NB4 (cell line): ENCODE results near the gene HDAC3.

Experiments used
- DNase-seq: peaks from one replicate; pipeline ENCODE4 v3.0.0; 2010; ENCODE audit warnings: low read depth
- H3K4me3 ChIP-seq: one replicate; pipeline ENCODE4 v1.5.1; 2011; ENCODE audit warnings: mild to moderate bottlenecking, low read depth, low read length, moderate library complexity
- CTCF ChIP-seq: IDR thresholded peaks from one replicate; pipeline ENCODE4 v1.5.1; 2012; ENCODE audit warnings: low read depth, low read length
- MAX ChIP-seq: IDR thresholded peaks from 2 replicates; pipeline ENCODE4 v1.6.1; 2011; ENCODE audit warnings: low read depth, low read length
- MYC ChIP-seq: IDR thresholded peaks from 2 replicates; pipeline ENCODE4 v1.6.1; 2011; ENCODE audit warnings: low read depth, low read length
- POLR2A ChIP-seq: IDR thresholded peaks from 2 replicates; pipeline ENCODE4 v1.6.1; 2011; ENCODE audit warnings: mild to moderate bottlenecking; ENCODE audit not compliant: insufficient read length; ENCODE audit errors: extremely low read depth

Gene HDAC3

DNA sequence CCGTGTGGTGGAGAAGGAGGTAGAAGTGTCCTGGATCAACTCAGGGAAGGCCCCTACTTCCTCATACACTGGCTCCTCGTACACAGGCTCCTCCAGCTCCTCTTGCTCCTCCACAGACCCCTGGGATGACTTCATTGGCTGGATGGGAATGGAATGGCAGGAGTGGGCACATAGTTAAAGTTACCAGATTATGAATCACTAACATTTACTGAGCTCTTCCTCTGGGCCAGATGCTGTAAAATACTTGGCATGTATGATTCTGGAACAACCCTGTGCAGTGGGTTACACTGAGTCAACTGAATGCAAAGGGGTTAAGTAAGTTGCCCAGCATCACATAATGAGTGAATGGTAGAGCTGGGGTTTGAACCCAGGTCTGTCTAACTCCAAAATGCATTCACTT, 17.6 kb upstream of the HDAC3 start:
- H3K4me3 ChIP-seq: no peak overlapping the region
- DNase-seq: no peak
- no peak for TF ChIP-seq POLR2A
- TF ChIP-seq MYC: no peak
- no peak for TF ChIP-seq MAX
- TF ChIP-seq CTCF: no peak

GRCh38 chr5:141651728-141652105, 15.1 kb upstream of the HDAC3 start:
- peak overlapping the region; percentile 32 for H3K4me3 ChIP-seq
- no peak for DNase-seq
- TF ChIP-seq CTCF (no peak), MYC (no peak), POLR2A (no peak), MAX (no peak)

DNA sequence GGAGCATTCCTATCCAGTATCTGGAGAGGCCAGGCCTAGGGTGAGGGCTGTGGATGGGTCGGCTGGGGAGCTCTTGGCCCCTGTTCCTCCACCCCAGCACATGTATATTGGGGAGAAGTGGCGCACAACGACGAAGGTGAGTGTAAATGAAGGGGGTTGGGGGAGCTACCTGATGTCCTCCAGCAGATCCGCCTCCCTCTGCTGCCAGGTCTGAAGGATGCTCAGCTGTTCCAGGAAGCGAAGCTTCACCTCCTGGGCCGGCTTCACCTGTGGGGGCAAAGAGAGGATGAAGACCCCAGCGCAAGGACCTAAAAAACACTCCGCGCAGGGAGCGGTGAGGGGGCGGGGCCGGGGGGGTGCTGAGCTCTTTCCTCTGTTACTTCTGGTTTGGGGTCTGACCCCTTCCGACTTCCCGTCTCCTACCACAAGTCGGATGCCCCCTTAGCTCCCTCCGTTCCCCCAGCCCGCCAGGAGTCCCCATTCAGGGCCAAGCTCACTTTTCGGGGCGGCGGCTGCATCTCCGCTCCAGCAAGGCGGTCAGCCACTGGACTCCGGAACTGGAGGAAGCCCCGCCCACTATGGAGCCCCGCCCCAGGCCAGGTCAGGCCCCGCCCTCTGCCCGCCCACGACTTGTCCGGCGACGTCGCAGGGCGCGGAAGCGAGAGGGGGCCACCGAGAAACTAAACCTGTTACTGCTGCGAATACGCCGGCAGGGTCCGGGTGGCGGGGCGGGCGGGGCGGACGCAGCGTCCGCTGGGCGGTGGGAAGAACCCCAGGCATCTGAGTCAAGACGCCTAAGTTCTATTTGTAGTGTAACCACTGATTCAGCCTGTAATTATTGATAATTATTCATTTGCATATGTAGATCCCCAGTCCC, 14.4 kb upstream of the HDAC3 start, which contains the start of gene FCHSD1:
TSS of gene FCHSD1 (minus strand) at position 568 of the 877 bp plus-strand sequence. CDS start at position 518, 50 bp downstream.
- peak within 1 kb of the TSS; percentile 32 for H3K4me3 ChIP-seq
- TF ChIP-seq POLR2A (no peak), CTCF (no peak), MYC (no peak), MAX (no peak)
- DNase-seq: peak; percentile 73

DNA sequence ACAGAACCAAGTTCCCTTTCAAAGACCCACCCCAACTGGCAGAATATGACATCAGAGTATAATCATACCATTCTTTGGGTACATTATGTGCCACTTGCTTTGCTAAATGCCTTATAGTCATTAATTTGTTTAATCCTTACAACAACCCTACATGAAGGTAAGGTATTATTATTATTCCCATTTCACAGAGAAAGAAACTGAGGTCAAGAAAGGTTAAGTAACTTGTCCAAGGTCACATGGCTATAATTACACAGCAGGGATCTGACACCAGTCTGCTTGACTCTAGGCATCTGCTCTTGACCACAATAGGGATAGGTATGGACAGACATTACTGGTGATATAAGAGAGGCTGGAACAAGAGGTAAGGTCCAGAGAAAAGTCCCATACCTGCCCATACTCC, 13.3 kb upstream of the HDAC3 start:
- TF ChIP-seq MAX: no peak
- no peak for TF ChIP-seq CTCF
- no peak for TF ChIP-seq MYC
- TF ChIP-seq POLR2A: no peak
- DNase-seq: no peak
- no peak overlapping the region for H3K4me3 ChIP-seq

GRCh38 chr5:141649056-141649688, 12.5 kb upstream of the HDAC3 start:
- H3K4me3 ChIP-seq: no peak overlapping the region
- DNase-seq: no peak
- TF ChIP-seq MYC (no peak), POLR2A (no peak), CTCF (no peak), MAX (no peak)
